OCI-LY1 (cell line): ENCODE results near the gene MAGI2.

ENCODE experiments used
- EZH2 ChIP-seq: fragments of 200-600 bp; sonication (generic), shearing (Covaris generic); IDR thresholded peaks from 2 replicates; pipeline ENCODE4 v1.8.0; 2017; ENCODE audit warnings: borderline replicate concordance, mixed run types, mild to moderate bottlenecking, antibody characterized with exemption, low read length, moderate library complexity, mixed read lengths
- TF ChIP-seq, protein P1 (sequence below): fragments of 200-600 bp; sonication (generic), shearing (Covaris generic); IDR thresholded peaks from 2 replicates; pipeline ENCODE4 v1.5.1; 2017; ENCODE audit warnings: mild to moderate bottlenecking, antibody characterized with exemption, low read length, moderate library complexity, mixed read lengths

DNA sequence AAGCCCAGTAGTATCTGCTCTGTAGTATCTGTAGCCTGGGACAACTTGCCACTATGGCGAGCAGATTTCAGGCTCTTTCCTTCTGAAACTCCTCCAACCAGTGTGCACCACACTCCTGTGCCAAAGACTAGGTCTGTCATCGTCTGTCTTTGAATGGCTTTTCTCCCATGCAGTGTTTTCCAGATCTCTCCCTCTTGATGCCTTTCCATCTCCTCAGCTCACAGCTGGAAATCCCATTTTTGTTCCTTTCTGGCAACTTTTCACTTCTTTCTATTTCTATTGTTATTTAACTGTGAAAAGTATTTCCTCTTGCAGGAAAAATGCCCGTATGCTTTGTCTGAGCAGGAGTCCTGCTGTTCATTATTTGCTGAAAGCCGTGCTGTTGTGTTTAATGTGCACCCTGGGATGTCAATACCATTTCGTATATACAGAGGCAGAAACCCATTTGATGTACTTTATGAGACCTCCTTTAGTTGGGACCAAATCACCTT, 1281.2 kb downstream of the MAGI2 start:
- TF ChIP-seq, protein P1, sequence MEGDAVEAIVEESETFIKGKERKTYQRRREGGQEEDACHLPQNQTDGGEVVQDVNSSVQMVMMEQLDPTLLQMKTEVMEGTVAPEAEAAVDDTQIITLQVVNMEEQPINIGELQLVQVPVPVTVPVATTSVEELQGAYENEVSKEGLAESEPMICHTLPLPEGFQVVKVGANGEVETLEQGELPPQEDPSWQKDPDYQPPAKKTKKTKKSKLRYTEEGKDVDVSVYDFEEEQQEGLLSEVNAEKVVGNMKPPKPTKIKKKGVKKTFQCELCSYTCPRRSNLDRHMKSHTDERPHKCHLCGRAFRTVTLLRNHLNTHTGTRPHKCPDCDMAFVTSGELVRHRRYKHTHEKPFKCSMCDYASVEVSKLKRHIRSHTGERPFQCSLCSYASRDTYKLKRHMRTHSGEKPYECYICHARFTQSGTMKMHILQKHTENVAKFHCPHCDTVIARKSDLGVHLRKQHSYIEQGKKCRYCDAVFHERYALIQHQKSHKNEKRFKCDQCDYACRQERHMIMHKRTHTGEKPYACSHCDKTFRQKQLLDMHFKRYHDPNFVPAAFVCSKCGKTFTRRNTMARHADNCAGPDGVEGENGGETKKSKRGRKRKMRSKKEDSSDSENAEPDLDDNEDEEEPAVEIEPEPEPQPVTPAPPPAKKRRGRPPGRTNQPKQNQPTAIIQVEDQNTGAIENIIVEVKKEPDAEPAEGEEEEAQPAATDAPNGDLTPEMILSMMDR, result no peak
- no peak for TF ChIP-seq EZH2
